ENCODE data around the gene PITHD1.

- TF ChIP-seq TAF1 (IDR thresholded peaks at IDR 0.05; ENCODE audit: low read depth, low read length) (no peak), POLR2AphosphoS5 (IDR thresholded peaks at IDR 0.05; ENCODE audit: low read depth, low read length) (no peak), POU2F2 (IDR thresholded peaks at IDR 0.05; ENCODE audit: low read depth, low read length) (no peak)
Measured at GRCh38 chr1:23772049-23772853, 6.0 kb upstream of the PITHD1 start.
